ENCODE data around the gene TBKBP1.

The TBKBP1 gene

DNA sequence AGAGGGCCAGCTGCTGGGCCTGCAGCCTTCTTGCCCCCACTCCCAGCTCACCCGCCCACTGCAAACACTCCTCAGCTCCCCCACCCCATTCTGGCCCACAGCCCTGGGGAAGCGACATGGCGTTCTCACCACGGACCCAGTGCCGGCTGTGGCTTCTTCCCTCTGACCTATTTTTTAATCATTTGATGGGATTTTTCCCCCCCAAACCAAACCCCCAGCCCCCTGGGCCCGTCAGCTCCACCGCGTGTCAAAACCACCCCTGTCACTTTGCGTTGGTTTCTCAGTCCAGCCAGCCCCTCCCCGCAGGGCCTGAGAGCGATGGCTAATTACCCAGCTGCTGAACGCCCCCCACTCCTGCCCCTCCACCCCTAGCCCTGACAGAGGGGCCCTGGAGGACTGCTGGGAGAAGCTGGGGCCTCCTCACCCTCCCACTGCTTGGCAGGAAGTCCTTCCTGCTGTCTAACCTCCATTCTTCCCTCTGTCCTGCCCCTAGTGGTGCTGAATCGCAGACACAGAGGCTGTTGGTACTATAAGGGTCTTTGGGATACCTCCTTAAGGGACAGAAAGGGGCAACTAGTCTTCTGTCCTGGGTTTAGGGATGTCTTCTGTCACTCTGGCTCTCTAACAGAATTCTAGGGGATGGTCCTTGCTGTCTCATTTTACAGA lies 31.6 kb downstream of the TBKBP1 start:
- in situ Hi-C loops (cut with MboI; ENCODE audit: low pct_unique_long_range_greater_than_20kb, low sequenced_read_pairs, unreplicated experiment): no loop called here
- DNase-seq (ENCODE audit: low spot score): no peak
- no peak for TF ChIP-seq CTCF (IDR thresholded peaks at IDR 0.05; ENCODE audit: extremely low read depth, insufficient read depth, missing control alignments)

DNA sequence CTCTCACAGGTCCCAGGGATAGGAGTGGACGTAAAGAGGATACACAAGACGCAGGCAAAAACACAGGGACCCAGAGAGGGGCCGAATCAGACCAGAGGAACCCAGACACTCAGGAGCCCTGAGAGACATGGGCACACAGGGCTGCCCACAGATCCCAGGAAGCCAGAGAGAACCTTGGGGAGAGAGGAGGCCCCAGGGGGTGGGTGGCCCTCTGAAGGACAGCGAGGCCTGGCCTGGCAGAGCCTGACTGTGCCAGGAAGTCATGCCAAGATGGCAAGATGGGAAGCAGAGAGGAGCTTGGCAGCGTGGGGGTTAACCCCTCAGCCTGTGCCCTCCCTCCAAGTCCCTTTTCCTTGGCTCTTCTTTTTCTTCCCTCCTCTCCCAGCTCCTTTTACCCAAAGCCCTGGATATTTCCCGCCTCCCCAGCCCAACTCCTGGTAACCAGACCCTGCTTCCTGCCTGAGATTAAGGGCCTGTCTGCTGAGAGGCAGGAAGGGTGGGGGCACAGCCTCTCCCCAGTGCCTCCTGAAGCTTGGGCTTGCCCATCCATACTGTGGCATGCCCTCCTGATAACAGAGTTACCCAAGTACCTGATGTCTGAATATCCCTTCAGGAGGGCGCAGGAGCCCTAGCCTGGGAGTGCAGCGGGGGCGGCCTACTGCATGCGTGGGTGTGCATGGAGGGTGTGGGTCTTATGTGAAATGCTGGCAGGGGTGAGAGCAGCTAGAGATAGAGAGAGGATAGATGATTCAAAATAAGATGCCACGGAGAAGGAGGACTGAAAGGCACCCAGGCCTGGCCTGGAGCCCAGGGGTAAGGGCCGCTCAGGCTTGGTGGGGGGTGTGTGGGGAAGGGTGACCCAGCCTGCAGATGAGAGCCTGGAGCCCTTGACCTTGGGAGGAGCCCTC lies 33.1 kb downstream of the TBKBP1 start:
- no peak for DNase-seq (ENCODE audit: low spot score)
- in situ Hi-C loops (cut with MboI; ENCODE audit: low pct_unique_long_range_greater_than_20kb, low sequenced_read_pairs, unreplicated experiment): no loop called here
- TF ChIP-seq CTCF (IDR thresholded peaks at IDR 0.05; ENCODE audit: extremely low read depth, insufficient read depth, missing control alignments): no peak

GRCh38 chr17:47727704-47728036 lies 33.7 kb downstream of the TBKBP1 start:
- DNase-seq (ENCODE audit: low spot score): no peak
- TF ChIP-seq CTCF (IDR thresholded peaks at IDR 0.05; ENCODE audit: extremely low read depth, insufficient read depth, missing control alignments): no peak
- in situ Hi-C loops (cut with MboI; ENCODE audit: low pct_unique_long_range_greater_than_20kb, low sequenced_read_pairs, unreplicated experiment): no loop called here

DNA sequence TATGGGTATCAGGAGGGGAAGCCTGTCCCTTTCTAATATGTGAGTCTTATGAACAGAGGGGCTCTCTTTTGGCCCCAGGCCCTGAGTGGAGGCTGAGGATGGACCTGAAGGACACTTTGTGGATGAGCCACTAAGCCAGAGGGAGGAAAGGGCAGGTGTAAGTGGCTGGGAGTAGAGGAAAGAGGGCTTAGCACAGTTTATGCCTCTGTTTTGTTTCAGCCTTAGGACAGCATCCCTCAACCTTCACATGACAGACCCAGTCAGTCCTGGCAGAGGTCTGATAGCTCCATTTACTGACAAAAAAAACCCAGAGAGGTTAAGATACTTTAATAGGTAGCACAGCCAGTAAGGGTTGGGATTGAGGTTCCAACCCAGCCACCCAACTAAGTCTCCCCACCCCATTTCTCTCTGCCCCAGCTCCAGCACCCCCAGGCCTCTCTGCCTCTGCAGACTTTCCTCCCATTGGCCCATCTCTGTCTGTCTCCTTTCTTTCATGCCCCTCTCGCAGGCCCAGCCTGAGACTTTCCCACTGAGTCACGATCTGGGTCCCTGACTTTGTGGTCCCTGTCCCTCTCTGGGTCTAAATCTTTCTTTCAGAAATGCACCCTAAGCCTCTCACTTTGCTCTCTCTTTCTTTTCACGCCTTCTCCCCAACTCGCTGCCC lies 34.4 kb downstream of the TBKBP1 start:
- DNase-seq (ENCODE audit: low spot score): no peak
- in situ Hi-C loops (cut with MboI; ENCODE audit: low pct_unique_long_range_greater_than_20kb, low sequenced_read_pairs, unreplicated experiment): no loop called here
- TF ChIP-seq CTCF (IDR thresholded peaks at IDR 0.05; ENCODE audit: extremely low read depth, insufficient read depth, missing control alignments): no peak

DNA sequence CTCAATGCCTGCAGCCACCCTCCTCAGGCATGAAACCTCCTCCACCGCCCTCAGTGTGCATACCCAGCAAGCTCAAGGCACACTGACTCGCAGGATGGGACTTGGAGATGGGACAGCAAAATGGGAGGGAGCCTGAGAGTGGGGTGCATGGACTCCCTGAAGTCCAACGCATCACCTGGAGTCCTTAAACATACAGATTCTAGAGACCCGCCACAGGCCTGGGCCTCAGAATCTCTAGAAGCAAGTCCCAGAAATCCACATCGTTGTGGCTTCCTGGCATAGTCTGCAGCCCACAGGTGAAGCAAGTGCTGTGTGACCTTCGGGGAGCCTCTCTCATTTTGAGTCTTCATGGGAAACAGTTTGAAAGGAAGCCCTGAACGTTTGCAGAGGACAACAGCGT lies 35.5 kb downstream of the TBKBP1 start:
- in situ Hi-C loops (cut with MboI; ENCODE audit: low pct_unique_long_range_greater_than_20kb, low sequenced_read_pairs, unreplicated experiment): no loop called here
- no peak for TF ChIP-seq CTCF (IDR thresholded peaks at IDR 0.05; ENCODE audit: extremely low read depth, insufficient read depth, missing control alignments)
- no peak for DNase-seq (ENCODE audit: low spot score)

- in situ Hi-C loops (cut with MboI; ENCODE audit: low pct_unique_long_range_greater_than_20kb, low sequenced_read_pairs, unreplicated experiment): no loop called here
- no peak for DNase-seq (ENCODE audit: low spot score)
- no peak for TF ChIP-seq CTCF (IDR thresholded peaks at IDR 0.05; ENCODE audit: extremely low read depth, insufficient read depth, missing control alignments)
Measured at GRCh38 chr17:47730681-47731080, 36.7 kb downstream of the TBKBP1 start.

Measured in GM13977 (cell line).